Chondrocyte (in vitro differentiated cells): Measurements from ENCODE around the gene INPP4A. TPM values are rescaled to one million over a fixed set of nuclear protein-coding genes. Genes with fewer than 3 reads are reported as not detected.

ENCODE experiments used
- DNase-seq: peaks from one replicate; pipeline ENCODE4 v3.0.0; 2021; ENCODE audit warnings: mixed read lengths, low spot score
- H3K27ac Mint-ChIP-seq: one replicate; pipeline ENCODE4 v1.8.0; 2021; ENCODE audit warnings: mild to moderate bottlenecking, moderate library complexity, mixed read lengths; ENCODE audit not compliant: unreplicated experiment
- H3K27me3 Mint-ChIP-seq: 2 replicates; pipeline ENCODE4 v1.8.0; 2021; ENCODE audit warnings: low read depth, mixed read lengths
- H3K36me3 Mint-ChIP-seq: 2 replicates; pipeline ENCODE4 v1.8.0; 2021; ENCODE audit warnings: low read depth, mixed read lengths
- H3K4me1 Mint-ChIP-seq: 2 replicates; pipeline ENCODE4 v1.8.0; 2021; ENCODE audit warnings: low read depth, mild to moderate bottlenecking, mixed read lengths
- H3K4me3 Mint-ChIP-seq: one replicate; pipeline ENCODE4 v1.8.0; 2021; ENCODE audit warnings: mild to moderate bottlenecking, moderate library complexity, mixed read lengths; ENCODE audit not compliant: unreplicated experiment
- H3K9me3 Mint-ChIP-seq: 2 replicates; pipeline ENCODE4 v1.8.0; 2021; ENCODE audit warnings: low read depth, mixed read lengths
- CTCF ChIP-seq: fragments of 200-600 bp; sonication (generic); IDR thresholded peaks from 2 replicates; pipeline ENCODE4 v1.5.0; 2021; ENCODE audit warnings: antibody characterized with exemption, mild to moderate bottlenecking, moderate library complexity
- total RNA-seq: library from RNA; stranded (reverse); gene quantifications from 3 replicates; pipeline ENCODE4 v1.2.1, GENCODE V29; 2021

INPP4A gene
- total RNA-seq, 1 donor from 2014 or later: 26.1 TPM

GRCh38 chr2:98492441-98492840, 47.8 kb downstream of the INPP4A start:
- Mint-ChIP-seq H3K4me3 (no peak overlapping the region), H3K27me3 (no peaks in the 10 kb centered on the region), H3K27ac (no peak overlapping the region), H3K36me3 (no peaks in the 10 kb centered on the region), H3K4me1 (peaks cover 11% of the 10 kb centered on the region), H3K9me3 (no peaks in the 10 kb centered on the region)
- peak; percentile 17 for DNase-seq
- no peak for TF ChIP-seq CTCF

- no peak overlapping the region for H3K27ac Mint-ChIP-seq
- no peaks in the 10 kb centered on the region for H3K36me3 Mint-ChIP-seq
- TF ChIP-seq CTCF: no peak
- no peaks in the 10 kb centered on the region for H3K9me3 Mint-ChIP-seq
- H3K4me3 Mint-ChIP-seq: no peak overlapping the region
- H3K27me3 Mint-ChIP-seq: no peaks in the 10 kb centered on the region
- peaks cover 19% of the 10 kb centered on the region for H3K4me1 Mint-ChIP-seq
- no peak for DNase-seq
Observed at GRCh38 chr2:98494699-98495098, 50.0 kb downstream of the INPP4A start.

GRCh38 chr2:98496750-98497493, 52.3 kb downstream of the INPP4A start:
- peak; percentile 30 for DNase-seq
- H3K36me3 Mint-ChIP-seq: no peaks in the 10 kb centered on the region
- H3K9me3 Mint-ChIP-seq: no peaks in the 10 kb centered on the region
- no peak for TF ChIP-seq CTCF
- H3K27me3 Mint-ChIP-seq: no peaks in the 10 kb centered on the region
- H3K27ac Mint-ChIP-seq: no peak overlapping the region
- peaks cover 16% of the 10 kb centered on the region for H3K4me1 Mint-ChIP-seq
- no peak overlapping the region for H3K4me3 Mint-ChIP-seq

- no peaks in the 10 kb centered on the region for H3K36me3 Mint-ChIP-seq
Observed at GRCh38 chr2:98498703-98499440, 54.2 kb downstream of the INPP4A start.

More at GRCh38 chr2:98498703-98499440, 54.2 kb downstream of the INPP4A start:
- no peaks in the 10 kb centered on the region for H3K27me3 Mint-ChIP-seq
- no peaks in the 10 kb centered on the region for H3K9me3 Mint-ChIP-seq
- no peak for TF ChIP-seq CTCF
- H3K27ac Mint-ChIP-seq: no peak overlapping the region
- DNase-seq: no peak
- H3K4me3 Mint-ChIP-seq: no peak overlapping the region
- peaks cover 26% of the 10 kb centered on the region for H3K4me1 Mint-ChIP-seq
